Thymus (tissue), 11 donors: ENCODE data around the gene TYW1. TPM values are rescaled to one million over a fixed set of nuclear protein-coding genes. Genes with fewer than 3 reads are reported as not detected.
"Not testable (repeated sequence)": the region's sequence is repeated elsewhere in the genome, so short reads cannot be mapped to it uniquely, and the experiment has no call there.

Source experiments
- DNase-seq, 9 donors: peaks; one replicate each; pipeline ENCODE4 v3.0.0-alpha.2; 2013; ENCODE audit warnings: low spot score in 9 of 9, low read depth in 6 of 9, missing footprints in 1 of 9
- H3K27ac ChIP-seq, 2 donors: one replicate each; pipeline ENCODE4 v1.5.1; 2013; ENCODE audit warnings: control low read depth in 1 of 2, low read depth in 1 of 2, low read length in 1 of 2, mild to moderate bottlenecking in 1 of 2, moderate library complexity in 1 of 2
- H3K27me3 ChIP-seq, 2 donors: one replicate each; pipeline ENCODE4 v1.5.1; 2013; ENCODE audit warnings: low read length in 1 of 2; ENCODE audit not compliant: control insufficient read depth in 2 of 2, insufficient read depth in 1 of 2
- H3K36me3 ChIP-seq, 2 donors: one replicate each; pipeline ENCODE4 v1.5.1; 2013; ENCODE audit warnings: low read length in 1 of 2, mild to moderate bottlenecking in 1 of 2, moderate library complexity in 1 of 2; ENCODE audit not compliant: control insufficient read depth in 2 of 2, insufficient read depth in 2 of 2
- H3K4me1 ChIP-seq, 2 donors: one replicate each; pipeline ENCODE4 v1.5.1; 2013; ENCODE audit warnings: low read length in 2 of 2; ENCODE audit not compliant: control insufficient read depth in 2 of 2, insufficient read depth in 2 of 2
- H3K4me3 ChIP-seq, 2 donors: one replicate each; pipeline ENCODE4 v1.5.1; 2013; ENCODE audit warnings: low read length in 2 of 2, control low read depth in 1 of 2, mild to moderate bottlenecking in 1 of 2
- H3K9me3 ChIP-seq, 2 donors: one replicate each; pipeline ENCODE4 v1.5.1; 2013; ENCODE audit warnings: low read length in 1 of 2, mild to moderate bottlenecking in 1 of 2; ENCODE audit not compliant: control insufficient read depth in 2 of 2, insufficient read depth in 1 of 2
- WGBS: extraction: QIAGEN DNeasy Blood & Tissue Kit; methylation state at CpG from one replicate; pipeline ENCODE4 v1.1.7; 2013; 5-methylcytosine and 5-hydroxymethylcytosine counted together
- polyA plus RNA-seq: library from polyadenylated mRNA; stranded (reverse); fragments of 200-250 nt; gene quantifications from one replicate; pipeline ENCODE4 v1.2.3, GENCODE V29; 2013
- total RNA-seq: library from RNA; stranded (reverse); fragments of 120-200 nt; gene quantifications from one replicate; pipeline ENCODE4 v1.2.4, GENCODE V29; 2013
- donor health status: healthy.

Gene TYW1
- total and polyA plus RNA-seq, 2 donors, result 11.2 to 16.0 TPM

DNA sequence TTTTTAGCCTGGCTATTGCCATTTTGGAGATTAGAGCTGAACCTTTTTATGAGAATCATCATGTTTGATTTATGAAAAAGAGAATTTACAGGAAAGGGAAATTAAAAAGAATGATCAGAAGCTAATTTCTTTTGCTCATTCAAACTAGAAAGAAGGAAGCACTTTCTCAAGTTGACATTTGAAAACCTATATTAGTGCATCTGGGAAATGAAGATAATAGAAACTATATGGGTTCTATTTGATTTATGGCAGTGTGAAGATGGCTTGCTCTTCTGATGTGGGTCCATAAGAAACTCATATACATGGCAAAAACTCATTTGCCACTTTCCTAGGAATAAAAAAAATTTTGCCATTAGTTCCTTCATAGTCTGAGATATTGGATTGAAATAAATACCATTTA is 152.5 kb downstream of the TYW1 start:
- not testable (repeated sequence) for DNase-seq, H3K36me3 ChIP-seq, H3K27ac ChIP-seq, H3K9me3 ChIP-seq, H3K4me1 ChIP-seq, H3K4me3 ChIP-seq, H3K27me3 ChIP-seq

DNA sequence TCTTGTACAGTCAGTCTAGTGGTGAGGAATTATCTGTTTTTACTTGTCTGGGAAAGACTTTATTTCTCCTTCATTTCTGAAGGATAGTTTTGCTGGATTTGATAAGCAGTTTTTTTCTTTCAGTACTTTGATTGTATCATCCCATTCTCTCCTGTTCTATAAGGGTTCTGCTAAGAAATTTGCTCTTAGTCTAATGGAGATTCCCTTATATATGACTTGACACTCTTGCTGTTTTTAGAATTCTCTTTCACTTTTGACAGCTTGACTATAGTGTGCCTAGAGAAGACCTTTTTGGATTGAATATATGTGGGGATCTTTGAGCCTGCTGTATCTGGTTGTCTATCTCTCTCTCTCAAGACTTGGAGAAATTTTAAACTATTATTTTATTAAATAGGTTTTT is 157.7 kb downstream of the TYW1 start:
- H3K4me1 ChIP-seq, H3K9me3 ChIP-seq, H3K27me3 ChIP-seq, DNase-seq, H3K27ac ChIP-seq, H3K4me3 ChIP-seq, H3K36me3 ChIP-seq: not testable (repeated sequence)

DNA sequence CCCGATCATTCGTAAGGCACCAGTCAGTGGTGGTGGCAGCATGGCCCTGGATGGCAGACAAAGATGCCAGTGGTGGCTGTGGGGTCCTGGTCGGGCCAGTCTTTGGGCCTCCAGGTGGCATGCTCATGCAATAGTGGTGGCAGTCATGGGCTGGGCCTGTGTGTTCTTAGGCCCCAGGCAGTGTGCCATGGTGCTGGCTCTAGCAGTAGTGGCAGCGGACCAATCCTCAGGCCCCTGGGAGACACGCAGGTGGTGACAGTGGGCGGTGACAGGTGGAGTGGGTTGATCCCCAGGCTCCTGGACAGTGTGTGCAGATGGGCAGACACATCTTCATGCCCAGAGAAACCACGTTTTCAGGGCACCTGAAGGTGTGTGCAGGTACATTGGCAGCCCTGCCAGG is 159.4 kb downstream of the TYW1 start:
- not testable (repeated sequence) for H3K27ac ChIP-seq, H3K4me1 ChIP-seq, DNase-seq, H3K9me3 ChIP-seq, H3K4me3 ChIP-seq, H3K36me3 ChIP-seq, H3K27me3 ChIP-seq
- 97% methylated on average over 7 of the region's 7 CpGs for WGBS

DNA sequence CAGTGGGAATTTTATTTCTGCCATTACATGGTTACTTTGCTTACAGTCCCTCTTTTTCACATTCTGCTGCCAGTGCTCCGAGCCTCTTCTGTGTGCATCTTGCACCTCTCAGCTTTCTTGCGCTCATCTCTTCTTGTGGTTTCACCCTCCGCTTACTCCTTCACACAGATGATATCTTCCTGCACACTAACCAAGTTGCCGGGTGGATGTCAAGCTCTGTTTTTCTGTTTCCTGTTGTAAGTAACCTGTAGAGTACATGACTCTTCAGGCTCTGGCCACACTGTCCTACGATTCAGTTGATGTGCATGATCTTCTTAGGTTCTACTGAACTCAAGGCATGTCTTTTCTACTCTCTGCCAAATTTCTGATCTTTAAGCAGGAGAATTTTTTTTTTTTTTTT is 166.7 kb downstream of the TYW1 start:
- not testable (repeated sequence) for H3K27me3 ChIP-seq, H3K4me1 ChIP-seq, H3K4me3 ChIP-seq, H3K9me3 ChIP-seq, H3K36me3 ChIP-seq
- WGBS, result 4% methylated on average over 5 of the region's 5 CpGs
- peak in 8 of 9 donors; percentile 13 to 81 (median 47) for DNase-seq
- peak overlapping the region; percentile 52 to 68 for H3K27ac ChIP-seq

DNA sequence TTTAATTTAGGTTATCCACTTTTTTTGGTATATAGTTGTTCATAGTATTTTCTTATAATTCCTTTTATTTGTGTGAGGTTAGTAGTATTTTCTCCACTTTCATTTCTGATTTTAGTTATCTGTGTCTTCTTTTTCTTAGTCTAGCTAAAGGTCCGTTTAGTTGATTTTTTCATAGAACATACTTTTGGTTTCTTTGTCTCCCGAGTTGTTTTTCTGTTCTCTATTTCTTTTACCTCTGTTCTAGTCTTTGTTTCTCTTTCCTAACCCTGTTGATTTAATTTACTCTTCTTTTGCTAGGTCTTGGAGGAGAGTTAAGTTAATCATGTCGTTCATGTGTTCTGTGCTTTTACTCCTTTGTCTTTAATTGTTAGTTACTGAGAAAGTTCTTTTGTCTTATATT is 174.5 kb downstream of the TYW1 start:
- H3K27ac ChIP-seq, DNase-seq, H3K4me1 ChIP-seq, H3K36me3 ChIP-seq, H3K9me3 ChIP-seq, H3K27me3 ChIP-seq, H3K4me3 ChIP-seq: not testable (repeated sequence)
- WGBS, result 96% methylated on average over 3 of the region's 3 CpGs

DNA sequence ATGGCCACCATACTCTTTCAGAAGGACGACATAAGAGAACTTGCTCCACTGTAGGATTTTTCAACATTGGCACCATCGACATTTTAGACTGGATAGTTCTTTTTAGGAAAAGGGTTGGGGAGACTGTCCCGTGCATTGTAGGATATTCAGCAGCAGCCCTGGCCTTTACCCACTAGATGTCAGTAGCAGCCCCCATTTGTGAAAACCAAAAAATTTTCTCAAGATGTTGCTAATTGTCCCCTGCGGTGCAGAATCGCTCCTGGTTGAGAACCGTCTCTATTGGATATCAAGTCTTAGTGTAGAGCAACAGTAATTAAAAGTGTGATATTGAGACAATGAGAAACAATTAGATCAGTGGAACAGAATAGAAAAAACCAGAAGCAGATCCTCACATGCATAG is 180.1 kb downstream of the TYW1 start:
- WGBS, result 44% methylated on average over 6 of the region's 6 CpGs
- H3K9me3 ChIP-seq, H3K27me3 ChIP-seq, DNase-seq, H3K36me3 ChIP-seq, H3K27ac ChIP-seq, H3K4me1 ChIP-seq, H3K4me3 ChIP-seq: not testable (repeated sequence)

DNA sequence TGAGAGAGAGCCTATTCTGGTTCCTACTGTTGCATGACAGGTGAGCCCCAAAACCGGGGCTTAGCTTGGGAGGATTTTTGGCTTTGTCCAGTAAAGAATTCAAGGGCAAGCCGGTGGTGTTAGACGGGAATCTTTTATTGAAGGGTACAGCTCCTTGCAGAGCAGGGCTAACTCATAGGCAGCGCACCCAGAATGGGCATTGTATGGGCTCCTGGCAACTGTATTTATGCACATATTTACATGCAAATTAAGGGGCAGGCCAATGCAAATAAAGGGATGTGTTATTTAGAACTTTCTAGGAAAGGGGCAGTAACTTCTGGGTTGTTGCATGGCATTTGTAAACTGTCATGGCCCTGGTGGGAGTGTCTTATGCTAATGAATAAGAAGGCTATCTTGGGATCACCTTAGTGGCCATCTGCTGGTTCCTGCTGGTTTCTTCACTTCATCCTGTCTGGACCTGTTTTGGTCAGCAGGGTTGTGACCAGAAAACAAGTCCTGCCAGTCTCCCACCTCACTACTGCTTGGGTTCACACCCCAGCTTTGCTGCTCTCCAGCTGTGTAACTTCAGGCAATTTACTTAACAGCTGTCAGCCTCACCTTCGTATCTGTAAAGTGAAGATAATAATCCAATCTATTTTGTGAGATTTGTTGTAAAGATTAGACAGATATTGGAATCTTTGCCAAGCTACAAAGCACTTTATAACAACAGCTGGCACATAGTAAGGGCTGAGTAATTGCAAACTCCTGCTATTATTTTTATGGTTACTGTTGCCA is 182.5 kb downstream of the TYW1 start:
- H3K9me3 ChIP-seq, DNase-seq, H3K4me1 ChIP-seq, H3K27ac ChIP-seq, H3K36me3 ChIP-seq, H3K4me3 ChIP-seq, H3K27me3 ChIP-seq: not testable (repeated sequence)
- WGBS, result 96% methylated on average over 5 of the region's 5 CpGs

DNA sequence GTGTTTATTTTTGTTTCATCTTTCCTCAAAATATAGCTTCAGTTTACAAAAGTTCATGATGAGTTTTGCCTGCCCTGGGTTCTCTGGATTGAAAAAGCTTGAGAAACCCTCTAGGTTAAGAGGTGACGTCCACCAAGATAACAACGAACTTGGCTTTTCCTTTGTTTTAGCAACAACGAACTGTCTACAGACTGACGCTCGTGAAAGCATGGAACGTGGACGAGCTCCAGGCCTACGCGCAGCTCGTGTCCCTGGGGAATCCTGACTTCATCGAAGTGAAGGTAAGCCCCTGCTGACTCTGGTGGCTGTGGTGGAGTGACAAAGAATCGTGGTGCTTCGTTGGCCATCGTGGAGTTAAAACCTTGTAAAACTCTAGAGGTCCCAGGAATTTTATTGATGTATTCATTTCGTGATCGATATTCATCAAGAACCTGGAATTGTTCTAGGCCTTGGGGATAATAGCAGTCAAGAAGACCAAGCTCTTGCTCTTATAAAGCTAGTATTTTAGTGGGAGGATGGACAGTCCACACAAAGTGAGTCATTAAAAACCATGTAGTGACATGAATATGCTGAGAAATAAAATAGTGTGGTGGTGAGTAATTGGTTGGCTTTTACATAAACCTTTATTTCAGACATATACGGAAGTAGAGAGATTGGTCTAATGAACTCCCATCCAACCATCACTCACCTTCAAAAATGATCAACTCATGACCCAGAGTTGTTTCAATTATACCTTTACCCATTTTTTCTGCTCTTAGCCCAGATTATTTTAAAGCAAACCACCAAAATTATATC is 186.5 kb downstream of the TYW1 start:
- DNase-seq, result not testable (repeated sequence)

DNA sequence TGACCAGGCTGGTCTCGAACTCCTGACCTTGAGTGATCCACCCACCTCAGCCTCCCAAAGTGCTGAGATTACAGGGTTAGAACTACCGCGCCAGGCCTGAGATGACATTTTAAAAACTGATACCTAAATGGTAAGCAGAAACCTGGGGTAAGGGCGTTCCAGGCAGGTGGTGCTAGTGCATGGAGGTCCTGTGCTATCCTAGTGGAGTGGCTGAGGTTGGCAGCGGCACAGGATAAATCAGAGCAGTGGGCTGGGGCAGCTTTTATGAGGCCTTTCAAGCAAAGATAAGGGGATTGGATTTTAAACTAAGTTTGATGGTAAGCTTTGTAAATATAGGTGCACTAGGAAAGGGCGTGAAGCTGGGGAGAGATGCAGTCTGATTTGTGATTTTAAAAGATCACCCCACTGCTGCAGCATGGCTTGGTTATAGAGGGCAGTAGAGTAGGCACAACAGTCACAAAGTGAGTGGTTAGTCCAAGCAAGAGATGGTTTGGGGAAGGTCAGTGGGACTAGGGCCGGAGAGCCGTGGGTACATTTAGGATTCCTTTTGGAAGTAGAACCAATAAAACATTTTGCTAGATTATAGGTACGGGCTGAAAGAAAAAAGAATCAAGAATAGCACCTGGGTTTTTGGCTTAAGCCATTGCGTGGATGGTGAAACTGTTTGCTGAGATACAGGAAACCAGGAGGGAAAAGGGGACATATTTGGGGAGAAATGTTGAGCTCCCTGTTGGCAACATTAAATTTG is 188.5 kb downstream of the TYW1 start:
- H3K36me3 ChIP-seq, H3K4me3 ChIP-seq, H3K9me3 ChIP-seq, H3K4me1 ChIP-seq, DNase-seq, H3K27me3 ChIP-seq, H3K27ac ChIP-seq: not testable (repeated sequence)
- 95% methylated on average over 9 of the region's 10 CpGs for WGBS

More for the DNA sequence above, 186.5 kb downstream of the TYW1 start:
- 98% methylated on average over 15 of the region's 17 CpGs for WGBS
- H3K27ac ChIP-seq, H3K4me1 ChIP-seq, H3K27me3 ChIP-seq, H3K36me3 ChIP-seq, H3K9me3 ChIP-seq, H3K4me3 ChIP-seq: not testable (repeated sequence)
